Lower leg skin (tissue), 4 donors: ENCODE data around the gene ZFYVE9. TPM values are rescaled to one million over a fixed set of nuclear protein-coding genes. Genes with fewer than 3 reads are reported as not detected.
"Not testable (repeated sequence)": the region's sequence is repeated elsewhere in the genome, so short reads cannot be mapped to it uniquely, and the experiment has no call there.

Experiments used
- DNase-seq, 2 donors: peaks; one replicate each; pipeline ENCODE4 v3.0.0-alpha.2; 2019; ENCODE audit warnings: low spot score in 2 of 2
- H3K4me3 ChIP-seq: fragments of 200-600 bp; sonication (generic); 2 replicates; pipeline ENCODE4 v1.5.1; 2017; ENCODE audit warnings: mild to moderate bottlenecking, low read depth; ENCODE audit not compliant: poor library complexity, severe bottlenecking
- POLR2A ChIP-seq, 2 donors: fragments of 450-650 bp; IDR thresholded peaks; one replicate each; pipeline ENCODE4 v1.6.1; 2016 to 2017; ENCODE audit warnings: antibody characterized with exemption in 2 of 2, mild to moderate bottlenecking in 1 of 2, moderate library complexity in 1 of 2
- WGBS, 2 donors: methylation state at CpG; one replicate each; pipeline ENCODE4 v1.1.5; 2018; 5-methylcytosine and 5-hydroxymethylcytosine counted together
- intact Hi-C: fragments of 100-400 bp; cut with DNase I; formaldehyde crosslinking; loops from one replicate; pipeline ENCODE4 v1.15.0; 2023; ENCODE audit warnings: low total_unique reads
- total RNA-seq, 4 donors: library from RNA; depleted of rRNA; stranded (reverse); fragments of >200 nt; gene quantifications; one replicate each; pipeline ENCODE4 v1.1.0, GENCODE V29; 2016
- TF ChIP-seq, protein P1 (sequence below), 3 donors: fragments of 450-650 bp; IDR thresholded peaks; one replicate each; pipeline ENCODE4 v1.5.1; 2016; ENCODE audit warnings: antibody characterized with exemption in 3 of 3, mild to moderate bottlenecking in 3 of 3, moderate library complexity in 2 of 3

The ZFYVE9 gene
- total RNA-seq, 4 donors from 2014 or later, result 23.7 to 38.2 (median 30.7) TPM

DNA sequence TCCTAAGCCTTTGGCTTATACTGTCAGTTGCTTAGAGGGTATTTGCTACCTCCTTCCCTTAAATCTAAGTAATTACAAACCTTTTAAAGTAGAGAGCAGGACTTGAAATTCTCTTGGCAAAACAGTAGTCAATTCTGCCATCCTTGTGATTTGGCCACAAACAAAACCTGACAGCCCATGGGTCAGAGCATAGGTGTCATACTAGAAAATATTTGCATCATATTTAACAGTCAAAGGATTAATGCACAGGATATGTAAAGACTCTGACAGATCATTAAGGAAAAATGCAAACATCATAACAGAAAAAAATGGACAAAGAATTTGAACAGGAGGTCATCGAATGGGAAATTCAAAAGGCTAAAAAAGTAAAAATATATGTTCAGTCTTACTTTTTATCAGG is 50.5 kb downstream of the ZFYVE9 start:
- no peak for TF ChIP-seq POLR2A (IDR thresholded peaks at IDR 0.05)
- TF ChIP-seq, protein P1, sequence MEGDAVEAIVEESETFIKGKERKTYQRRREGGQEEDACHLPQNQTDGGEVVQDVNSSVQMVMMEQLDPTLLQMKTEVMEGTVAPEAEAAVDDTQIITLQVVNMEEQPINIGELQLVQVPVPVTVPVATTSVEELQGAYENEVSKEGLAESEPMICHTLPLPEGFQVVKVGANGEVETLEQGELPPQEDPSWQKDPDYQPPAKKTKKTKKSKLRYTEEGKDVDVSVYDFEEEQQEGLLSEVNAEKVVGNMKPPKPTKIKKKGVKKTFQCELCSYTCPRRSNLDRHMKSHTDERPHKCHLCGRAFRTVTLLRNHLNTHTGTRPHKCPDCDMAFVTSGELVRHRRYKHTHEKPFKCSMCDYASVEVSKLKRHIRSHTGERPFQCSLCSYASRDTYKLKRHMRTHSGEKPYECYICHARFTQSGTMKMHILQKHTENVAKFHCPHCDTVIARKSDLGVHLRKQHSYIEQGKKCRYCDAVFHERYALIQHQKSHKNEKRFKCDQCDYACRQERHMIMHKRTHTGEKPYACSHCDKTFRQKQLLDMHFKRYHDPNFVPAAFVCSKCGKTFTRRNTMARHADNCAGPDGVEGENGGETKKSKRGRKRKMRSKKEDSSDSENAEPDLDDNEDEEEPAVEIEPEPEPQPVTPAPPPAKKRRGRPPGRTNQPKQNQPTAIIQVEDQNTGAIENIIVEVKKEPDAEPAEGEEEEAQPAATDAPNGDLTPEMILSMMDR (IDR thresholded peaks at IDR 0.05), result no peak
- intact Hi-C loops, result no loop called here
- 92 to 98% methylated on average over 1 of the region's 1 CpG for WGBS, 2 donors

DNA sequence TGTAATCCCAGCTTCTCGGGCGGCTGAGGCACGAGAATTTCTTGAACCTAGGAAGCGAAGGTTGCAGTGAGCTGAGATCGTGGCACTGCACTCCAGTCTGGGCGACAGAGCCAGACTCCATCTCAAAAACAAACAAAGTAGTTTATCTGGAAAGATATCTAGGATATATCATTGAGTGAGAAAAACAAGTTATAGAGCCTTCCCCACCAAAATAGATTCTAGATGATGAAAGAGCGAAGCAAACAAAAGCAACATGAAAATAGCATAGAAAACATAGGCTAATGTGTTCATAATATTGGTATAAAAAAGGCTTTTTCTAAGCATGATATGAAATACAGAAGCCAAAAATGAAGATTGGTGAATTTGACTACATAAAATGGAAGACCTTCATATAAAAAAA is 52.1 kb downstream of the ZFYVE9 start:
- intact Hi-C loops, result no loop called here
- H3K4me3 ChIP-seq, result no peak overlapping the region
- TF ChIP-seq POLR2A (IDR thresholded peaks at IDR 0.05), result no peak
- TF ChIP-seq, protein P1 (IDR thresholded peaks at IDR 0.05), result no peak
- WGBS, 2 donors, result 80 to 97% methylated on average over 7 of the region's 7 CpGs
- no peak for DNase-seq

More for the DNA sequence above, 50.5 kb downstream of the ZFYVE9 start:
- no peak overlapping the region for H3K4me3 ChIP-seq
- DNase-seq, result no peak

DNA sequence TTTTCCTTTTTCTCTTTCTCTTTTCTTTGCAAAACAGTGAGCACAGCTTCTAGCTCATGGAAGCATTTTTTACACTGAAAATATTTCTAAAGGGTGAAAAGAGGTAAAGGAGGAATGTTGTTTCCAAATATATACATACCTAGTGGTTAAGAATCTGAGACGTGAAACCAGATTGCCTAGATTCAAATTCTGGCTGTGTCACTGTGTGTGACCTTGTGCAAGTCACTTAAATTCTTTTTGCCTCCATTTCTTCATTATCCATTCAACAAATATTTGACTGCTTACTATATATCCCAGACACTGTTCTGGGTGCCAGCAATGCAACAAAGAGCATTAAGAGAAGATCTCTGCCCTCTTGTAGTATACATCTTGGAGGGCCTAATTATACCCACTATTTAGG is 53.3 kb downstream of the ZFYVE9 start:
- WGBS, 2 donors, result 78 to 79% methylated on average over 1 of the region's 1 CpG
- DNase-seq, result no peak
- H3K4me3 ChIP-seq, result no peak overlapping the region
- TF ChIP-seq, protein P1 (IDR thresholded peaks at IDR 0.05), result no peak
- TF ChIP-seq POLR2A (IDR thresholded peaks at IDR 0.05), result no peak
- intact Hi-C loops, result no loop called here

DNA sequence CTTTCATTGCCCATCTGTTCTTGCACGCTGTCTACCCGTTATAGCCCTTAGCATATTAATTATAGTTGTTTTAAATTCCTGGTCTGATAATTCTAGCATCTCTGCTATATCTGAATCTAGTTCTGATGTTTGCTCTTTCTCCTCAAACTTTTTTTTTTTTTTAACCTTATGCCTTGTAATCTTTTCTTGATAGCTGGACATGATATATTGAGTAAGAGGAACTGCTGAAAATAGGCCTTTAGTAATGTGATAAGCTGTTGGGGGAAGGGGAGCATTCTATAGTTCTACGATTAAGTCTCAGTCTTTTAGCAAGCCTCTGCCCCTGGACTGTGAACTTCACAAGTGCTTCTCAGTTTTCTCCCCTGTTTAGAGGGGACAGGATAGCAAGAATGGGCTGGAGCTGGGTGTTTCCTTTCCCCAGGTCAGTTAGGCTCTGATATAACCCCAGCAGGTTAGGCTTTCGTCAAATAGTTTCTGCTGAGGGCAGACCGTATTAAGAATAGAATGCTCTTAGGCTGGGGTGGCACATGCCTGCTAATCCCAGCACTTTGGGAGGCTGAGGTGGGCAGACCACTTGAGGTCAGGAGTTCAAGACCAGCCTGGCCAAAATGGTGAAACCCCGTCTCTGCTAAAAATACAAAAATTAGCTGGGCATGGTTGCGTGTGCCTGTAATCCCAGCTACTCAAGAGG is 62.2 kb downstream of the ZFYVE9 start:
- TF ChIP-seq, protein P1 (IDR thresholded peaks at IDR 0.05), result no peak
- TF ChIP-seq POLR2A (IDR thresholded peaks at IDR 0.05), result no peak
- no peak overlapping the region for H3K4me3 ChIP-seq
- 85 to 93% methylated on average over 7 of the region's 7 CpGs for WGBS, 2 donors
- no peak for DNase-seq
- intact Hi-C loops, result no loop called here

DNA sequence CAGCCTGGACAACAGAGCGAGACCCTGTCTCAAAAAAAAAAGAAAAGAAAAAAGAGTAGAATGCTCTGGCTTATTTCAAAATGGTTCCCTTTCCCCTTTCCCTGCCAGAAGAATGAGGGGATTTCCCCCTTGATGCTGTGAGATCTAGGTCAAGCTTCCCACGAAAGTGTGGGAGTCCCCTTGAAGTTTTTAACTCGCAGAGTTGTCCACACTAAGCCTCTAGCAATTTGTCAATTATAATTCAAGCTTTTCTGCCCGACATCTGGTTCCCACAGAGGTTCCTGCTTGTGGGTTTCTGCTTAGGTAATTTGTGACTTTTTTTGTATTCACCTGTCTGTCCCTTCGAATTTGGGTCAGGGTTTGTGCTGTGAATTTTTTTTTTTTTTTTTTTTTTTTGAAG is 62.8 kb downstream of the ZFYVE9 start:
- intact Hi-C loops, result no loop called here
- DNase-seq, result no peak
- WGBS, 2 donors, result 61 to 67% methylated on average over 5 of the region's 5 CpGs
- H3K4me3 ChIP-seq, result no peak overlapping the region
- TF ChIP-seq, protein P1 (IDR thresholded peaks at IDR 0.05), result no peak
- no peak for TF ChIP-seq POLR2A (IDR thresholded peaks at IDR 0.05)

DNA sequence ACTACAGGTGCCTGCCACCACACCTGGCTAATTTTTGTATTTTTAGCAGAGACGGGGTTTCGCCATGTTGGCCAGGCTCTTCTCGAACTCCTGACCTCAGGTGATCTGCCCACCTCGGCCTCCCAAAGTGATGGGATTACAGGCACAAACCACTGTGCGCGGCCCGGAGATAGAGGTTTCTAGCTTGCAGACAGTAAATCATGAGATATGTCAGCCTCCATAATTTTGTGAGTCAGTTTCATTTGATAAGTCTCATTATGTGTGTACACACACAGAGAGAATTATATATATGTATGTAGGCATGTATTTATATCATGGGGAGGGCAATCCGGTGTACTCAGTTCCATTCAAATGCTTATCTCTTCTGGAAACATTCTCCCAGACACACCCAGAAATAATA is 64.8 kb downstream of the ZFYVE9 start:
- WGBS, 2 donors, result 89 to 96% methylated on average over 8 of the region's 8 CpGs
- DNase-seq, H3K4me3 ChIP-seq, intact Hi-C loops: not testable (repeated sequence)
